WI38 (cell line): ENCODE data around the gene M1AP.

Experiments used
- H3K4me3 ChIP-seq: 2 replicates; pipeline ENCODE4 v1.5.1; 2011; ENCODE audit warnings: low read depth, mild to moderate bottlenecking, control low read depth, low read length
- TF ChIP-seq, protein P1 (sequence below): IDR thresholded peaks from 2 replicates; pipeline ENCODE4 v1.5.1; 2012; ENCODE audit warnings: low read depth, mild to moderate bottlenecking, control low read depth, low read length

Gene M1AP

DNA sequence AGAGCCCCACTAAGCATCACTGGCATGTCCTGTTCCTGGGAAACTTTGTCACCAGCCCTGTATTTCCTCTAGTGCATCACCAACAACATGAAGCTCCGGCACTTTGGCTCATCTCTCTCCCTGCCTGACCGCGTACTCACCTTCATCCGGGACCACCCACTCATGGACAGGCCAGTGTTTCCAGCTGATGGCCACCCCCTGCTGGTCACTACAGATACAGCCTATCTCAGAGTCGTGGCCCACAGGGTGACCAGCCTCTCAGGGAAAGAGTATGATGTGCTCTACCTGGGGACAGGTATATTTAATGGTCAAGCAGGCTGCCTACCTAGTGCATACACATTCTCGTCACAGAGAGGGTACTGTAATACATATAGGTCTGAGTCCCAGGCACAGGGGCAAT lies 27.0 kb upstream of the M1AP start:
- H3K4me3 ChIP-seq = no peak overlapping the region

DNA sequence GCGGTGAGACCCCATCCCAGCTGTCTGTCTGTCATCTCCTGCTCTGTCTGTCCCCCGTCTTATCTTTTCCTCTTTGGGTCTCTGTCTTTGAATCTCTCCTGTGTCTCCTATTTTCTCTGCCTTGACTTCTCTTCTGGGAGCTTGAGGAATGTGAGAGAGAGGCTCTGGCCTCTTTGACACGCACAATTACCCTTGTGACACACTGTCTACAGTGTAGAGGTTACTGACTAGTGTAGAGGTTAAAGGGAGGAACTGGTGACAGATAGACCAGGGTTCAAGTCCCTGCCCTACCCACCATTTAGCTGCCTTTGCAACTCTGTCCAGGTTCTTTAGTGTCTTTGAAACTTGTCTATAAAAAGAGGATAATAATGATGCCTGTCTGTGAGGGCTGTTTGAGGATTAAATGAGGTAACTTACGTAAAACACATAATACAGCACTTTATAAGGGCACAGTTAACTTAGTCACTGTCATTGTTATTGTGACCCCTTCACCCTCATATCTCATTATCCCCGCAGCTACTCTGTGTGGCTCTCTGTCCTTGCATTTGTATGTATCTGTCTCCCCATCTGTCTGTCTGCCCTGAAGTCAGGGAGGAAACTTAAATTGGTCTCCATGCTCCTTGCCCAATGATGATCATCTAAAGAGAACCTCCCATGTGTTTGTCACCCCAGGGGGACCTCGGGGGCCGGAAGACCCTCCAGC lies 25.8 kb upstream of the M1AP start:
- TF ChIP-seq, protein P1, sequence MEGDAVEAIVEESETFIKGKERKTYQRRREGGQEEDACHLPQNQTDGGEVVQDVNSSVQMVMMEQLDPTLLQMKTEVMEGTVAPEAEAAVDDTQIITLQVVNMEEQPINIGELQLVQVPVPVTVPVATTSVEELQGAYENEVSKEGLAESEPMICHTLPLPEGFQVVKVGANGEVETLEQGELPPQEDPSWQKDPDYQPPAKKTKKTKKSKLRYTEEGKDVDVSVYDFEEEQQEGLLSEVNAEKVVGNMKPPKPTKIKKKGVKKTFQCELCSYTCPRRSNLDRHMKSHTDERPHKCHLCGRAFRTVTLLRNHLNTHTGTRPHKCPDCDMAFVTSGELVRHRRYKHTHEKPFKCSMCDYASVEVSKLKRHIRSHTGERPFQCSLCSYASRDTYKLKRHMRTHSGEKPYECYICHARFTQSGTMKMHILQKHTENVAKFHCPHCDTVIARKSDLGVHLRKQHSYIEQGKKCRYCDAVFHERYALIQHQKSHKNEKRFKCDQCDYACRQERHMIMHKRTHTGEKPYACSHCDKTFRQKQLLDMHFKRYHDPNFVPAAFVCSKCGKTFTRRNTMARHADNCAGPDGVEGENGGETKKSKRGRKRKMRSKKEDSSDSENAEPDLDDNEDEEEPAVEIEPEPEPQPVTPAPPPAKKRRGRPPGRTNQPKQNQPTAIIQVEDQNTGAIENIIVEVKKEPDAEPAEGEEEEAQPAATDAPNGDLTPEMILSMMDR = no peak
- no peak overlapping the region for H3K4me3 ChIP-seq

More for the DNA sequence above, 27.0 kb upstream of the M1AP start:
- TF ChIP-seq, protein P1 = no peak; the same call in 1 of the 2 replicates

GRCh38 chr2:74671479-74671878 lies 23.3 kb upstream of the M1AP start:
- TF ChIP-seq, protein P1 = no peak
- H3K4me3 ChIP-seq = no peak overlapping the region

GRCh38 chr2:74670263-74670662 lies 22.1 kb upstream of the M1AP start:
- H3K4me3 ChIP-seq = no peak overlapping the region
- TF ChIP-seq, protein P1 = no peak

- no peak overlapping the region for H3K4me3 ChIP-seq
- TF ChIP-seq, protein P1 = no peak
Measured at GRCh38 chr2:74668087-74668486, 20.0 kb upstream of the M1AP start.

DNA sequence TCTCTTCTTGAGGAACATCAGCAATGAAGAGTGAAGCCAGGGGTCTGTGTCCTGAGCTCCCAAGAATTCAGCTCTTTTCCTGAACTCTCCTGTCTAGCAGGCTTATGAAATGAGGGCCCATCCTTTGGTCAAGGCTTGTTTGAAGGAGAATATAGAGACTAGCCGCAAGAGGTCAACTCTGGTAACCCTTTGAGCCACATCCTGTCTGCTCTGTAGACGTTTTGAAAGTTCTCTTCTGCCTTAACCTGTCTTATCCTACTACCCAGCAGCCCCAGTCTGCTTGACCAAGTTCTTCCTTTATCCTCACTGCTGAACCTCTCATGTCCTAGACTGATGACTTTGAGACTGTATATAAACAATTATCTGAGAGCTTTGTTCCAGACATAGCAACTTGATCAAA lies 11.3 kb upstream of the M1AP start:
- TF ChIP-seq, protein P1 = no peak
- no peak overlapping the region for H3K4me3 ChIP-seq

DNA sequence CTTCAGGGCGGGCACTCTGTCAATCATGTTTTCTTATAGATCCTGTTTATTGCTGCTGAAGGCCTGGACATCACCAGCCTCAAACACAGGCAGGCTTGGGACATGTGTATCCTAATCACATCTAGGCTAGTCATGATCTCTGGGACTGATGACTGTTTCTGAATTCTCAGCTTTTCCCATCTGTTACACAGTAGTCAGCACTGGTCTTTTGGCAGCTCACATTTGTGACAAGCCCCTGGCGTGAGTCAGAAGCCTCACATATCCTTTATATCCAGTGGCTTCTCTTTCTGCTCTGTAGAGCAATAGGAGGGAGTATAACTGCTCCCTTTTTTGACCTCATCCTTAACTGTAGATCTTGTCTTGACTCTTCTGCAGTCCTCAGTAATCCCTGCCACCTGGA lies 10.4 kb upstream of the M1AP start:
- no peak overlapping the region for H3K4me3 ChIP-seq
- TF ChIP-seq, protein P1 = no peak
